ENCODE measurements around the gene WDTC1. TPM values are rescaled to one million over a fixed set of nuclear protein-coding genes. Genes with fewer than 3 reads are reported as not detected.
"Not testable (repeated sequence)": the region's sequence is repeated elsewhere in the genome, so short reads cannot be mapped to it uniquely, and the experiment has no call there.

Gene WDTC1
- total RNA-seq, 1 experiment from 2014 or later, result 15.1 TPM

GRCh38 chr1:27284425-27285273 is 50.2 kb downstream of the WDTC1 start:
- no peaks in the 10 kb centered on the region; the same call in 1 of the 2 replicates for H3K36me3 ChIP-seq
- H3K4me3 ChIP-seq, result no peak overlapping the region
- no peaks in the 10 kb centered on the region for H3K4me1 ChIP-seq
- H3K9me3 ChIP-seq (replicated peaks), result no peaks in the 10 kb centered on the region
- no peak overlapping the region for H3K27ac ChIP-seq
- no peaks in the 10 kb centered on the region for H3K27me3 ChIP-seq
- peak; percentile 87 to 93 for DNase-seq

- Histone ChIP-seq H3K9me3 (replicated peaks) (no peaks in the 10 kb centered on the region), H3K27me3 (no peaks in the 10 kb centered on the region), H3K4me1 (no peaks in the 10 kb centered on the region), H3K4me3 (no peak overlapping the region), H3K36me3 (no peaks in the 10 kb centered on the region; the same call in 1 of the 2 replicates), H3K27ac (no peak overlapping the region)
- DNase-seq, result no peak
These were observed 50.8 kb downstream of the WDTC1 start for GRCh38 chr1:27285274-27285660.

GRCh38 chr1:27285821-27286220 is 51.4 kb downstream of the WDTC1 start:
- not testable (repeated sequence) for DNase-seq; H3K9me3 ChIP-seq (replicated peaks); H3K27me3 ChIP-seq; H3K4me1 ChIP-seq; H3K27ac ChIP-seq; H3K36me3 ChIP-seq; H3K4me3 ChIP-seq

GRCh38 chr1:27289125-27289524 is 54.7 kb downstream of the WDTC1 start:
- H3K27ac ChIP-seq; H3K27me3 ChIP-seq; DNase-seq; H3K4me1 ChIP-seq; H3K4me3 ChIP-seq; H3K9me3 ChIP-seq (replicated peaks); H3K36me3 ChIP-seq: not testable (repeated sequence)

- DNase-seq, result no peak
- no peaks in the 10 kb centered on the region for H3K27me3 ChIP-seq
- no peaks in the 10 kb centered on the region for H3K9me3 ChIP-seq (replicated peaks)
- no peaks in the 10 kb centered on the region; the same call in 1 of the 2 replicates for H3K36me3 ChIP-seq
- no peak overlapping the region for H3K27ac ChIP-seq
- no peaks in the 10 kb centered on the region for H3K4me1 ChIP-seq
- no peak overlapping the region for H3K4me3 ChIP-seq
These were observed 56.1 kb downstream of the WDTC1 start for GRCh38 chr1:27290581-27290980.

GRCh38 chr1:27292106-27292505 is 57.7 kb downstream of the WDTC1 start:
- H3K36me3 ChIP-seq, result no peaks in the 10 kb centered on the region; the same call in 1 of the 2 replicates
- H3K9me3 ChIP-seq (replicated peaks), result no peaks in the 10 kb centered on the region
- H3K27me3 ChIP-seq, result no peaks in the 10 kb centered on the region
- H3K4me3 ChIP-seq, result no peak overlapping the region
- H3K27ac ChIP-seq, result no peak overlapping the region
- no peaks in the 10 kb centered on the region for H3K4me1 ChIP-seq
- DNase-seq, result no peak

- Histone ChIP-seq H3K4me3 (no peak overlapping the region), H3K27ac (no peak overlapping the region), H3K27me3 (no peaks in the 10 kb centered on the region), H3K36me3 (no peaks in the 10 kb centered on the region), H3K4me1 (peaks cover 2% of the 10 kb centered on the region; the same call in 1 of the 2 replicates), H3K9me3 (replicated peaks) (no peaks in the 10 kb centered on the region)
- DNase-seq, result no peak
These were observed 59.5 kb downstream of the WDTC1 start for GRCh38 chr1:27293915-27294314.

GRCh38 chr1:27296773-27297291 is 62.4 kb downstream of the WDTC1 start:
- Histone ChIP-seq H3K4me3 (no peak overlapping the region), H3K27me3 (no peaks in the 10 kb centered on the region), H3K9me3 (replicated peaks) (no peaks in the 10 kb centered on the region), H3K4me1 (peaks cover 27% of the 10 kb centered on the region), H3K27ac (no peak overlapping the region), H3K36me3 (no peaks in the 10 kb centered on the region)
- peak; percentile 69 to 79 for DNase-seq

- no peak overlapping the region for H3K4me3 ChIP-seq
- H3K9me3 ChIP-seq (replicated peaks), result no peaks in the 10 kb centered on the region
- no peaks in the 10 kb centered on the region for H3K27me3 ChIP-seq
- no peaks in the 10 kb centered on the region for H3K36me3 ChIP-seq
- no peak for DNase-seq
- peaks cover 27% of the 10 kb centered on the region for H3K4me1 ChIP-seq
- no peak overlapping the region for H3K27ac ChIP-seq
These were observed 63.5 kb downstream of the WDTC1 start for GRCh38 chr1:27297903-27298302.

GRCh38 chr1:27298632-27299384 is 64.4 kb downstream of the WDTC1 start:
- no peaks in the 10 kb centered on the region for H3K27me3 ChIP-seq
- peaks cover 27% of the 10 kb centered on the region for H3K4me1 ChIP-seq
- no peak overlapping the region for H3K4me3 ChIP-seq
- DNase-seq, result no peak
- no peaks in the 10 kb centered on the region for H3K9me3 ChIP-seq (replicated peaks)
- no peak overlapping the region for H3K27ac ChIP-seq
- H3K36me3 ChIP-seq, result no peaks in the 10 kb centered on the region

GRCh38 chr1:27299385-27300271 is 65.2 kb downstream of the WDTC1 start:
- peak; percentile 36 to 58 for DNase-seq
- no peaks in the 10 kb centered on the region for H3K27me3 ChIP-seq
- H3K4me3 ChIP-seq, result no peak overlapping the region
- peaks cover 27% of the 10 kb centered on the region for H3K4me1 ChIP-seq
- no peaks in the 10 kb centered on the region for H3K36me3 ChIP-seq
- peak overlapping the region; percentile 74 for H3K27ac ChIP-seq
- no peaks in the 10 kb centered on the region for H3K9me3 ChIP-seq (replicated peaks)

GRCh38 chr1:27300341-27301051 is 66.1 kb downstream of the WDTC1 start:
- Histone ChIP-seq H3K36me3 (no peaks in the 10 kb centered on the region), H3K9me3 (replicated peaks) (no peaks in the 10 kb centered on the region), H3K4me3 (peak overlapping the region; percentile 11; the same call in 1 of the 2 replicates), H3K4me1 (peaks cover 27% of the 10 kb centered on the region), H3K27ac (peak overlapping the region; percentile 74), H3K27me3 (no peaks in the 10 kb centered on the region)
- peak; percentile 97 to 99 for DNase-seq

GRCh38 chr1:27301052-27301422 is 66.6 kb downstream of the WDTC1 start:
- Histone ChIP-seq H3K27me3 (no peaks in the 10 kb centered on the region), H3K36me3 (no peaks in the 10 kb centered on the region), H3K9me3 (replicated peaks) (no peaks in the 10 kb centered on the region), H3K4me1 (peaks cover 27% of the 10 kb centered on the region), H3K4me3 (no peak overlapping the region), H3K27ac (peak overlapping the region; percentile 74; the same call in 1 of the 2 replicates)
- no peak for DNase-seq

Data from SJCRH30 (cell line).